OCI-LY1 (cell line): ENCODE measurements around the gene CFAP69.

Source experiments
- H2AFZ ChIP-seq: fragments of 200-600 bp; sonication (generic), shearing (Covaris generic); 2 replicates; pipeline ENCODE4 v1.6.0; 2014; ENCODE audit warnings: antibody characterized with exemption, mild to moderate bottlenecking, low read length
- H3F3A ChIP-seq: fragments of 200-600 bp; sonication (generic), shearing (Covaris generic); 2 replicates; pipeline ENCODE4 v1.6.0; 2014; ENCODE audit warnings: mild to moderate bottlenecking, antibody characterized with exemption, low read length, moderate library complexity; ENCODE audit not compliant: insufficient read depth
- H3K27ac ChIP-seq: fragments of 200-600 bp; sonication (generic); 2 replicates; pipeline ENCODE4 v1.5.1; 2014; ENCODE audit warnings: low read length, mixed run types, mild to moderate bottlenecking, low read depth; ENCODE audit not compliant: poor library complexity, severe bottlenecking
- H3K27me3 ChIP-seq: fragments of 200-600 bp; sonication (generic); 2 replicates; pipeline ENCODE4 v1.6.0; 2014; ENCODE audit warnings: antibody characterized with exemption, mild to moderate bottlenecking, low read length, moderate library complexity; ENCODE audit not compliant: insufficient read depth
- H3K36me3 ChIP-seq: fragments of 200-600 bp; sonication (generic); 2 replicates; pipeline ENCODE4 v1.6.1; 2014; ENCODE audit warnings: mild to moderate bottlenecking, antibody characterized with exemption, low read length, moderate library complexity, mixed read lengths; ENCODE audit not compliant: insufficient read depth
- H3K4me1 ChIP-seq: fragments of 200-600 bp; sonication (generic); 2 replicates; pipeline ENCODE4 v1.5.1; 2014; ENCODE audit warnings: mild to moderate bottlenecking, low read length, moderate library complexity; ENCODE audit not compliant: insufficient read depth, severe bottlenecking
- H3K4me2 ChIP-seq: fragments of 200-600 bp; sonication (generic), shearing (Covaris generic); 2 replicates; pipeline ENCODE4 v1.6.1; 2014; ENCODE audit warnings: low read length
- H3K4me3 ChIP-seq: fragments of 200-600 bp; sonication (generic); 2 replicates; pipeline ENCODE4 v1.5.1; 2014; ENCODE audit warnings: low read length, low read depth, mild to moderate bottlenecking, mixed read lengths; ENCODE audit not compliant: poor library complexity, severe bottlenecking
- H3K79me2 ChIP-seq: fragments of 200-600 bp; shearing (Covaris generic); 2 replicates; pipeline ENCODE4 v1.6.1; 2016; ENCODE audit warnings: mixed run types, low read length, mixed read lengths; ENCODE audit not compliant: insufficient read depth
- H3K9ac ChIP-seq: fragments of 200-600 bp; sonication (generic), shearing (Covaris generic); 2 replicates; pipeline ENCODE4 v1.6.1; 2014; ENCODE audit warnings: mild to moderate bottlenecking, low read length, mixed read lengths
- H3K9me2 ChIP-seq: fragments of 200-600 bp; sonication (generic), shearing (Covaris generic); 2 replicates; pipeline ENCODE4 v1.6.1; 2014; ENCODE audit warnings: low read depth, mild to moderate bottlenecking, low read length, mixed read lengths
- H3K9me3 ChIP-seq: fragments of 200-600 bp; shearing (Covaris generic); 2 replicates; pipeline ENCODE4 v1.6.1; 2014; ENCODE audit warnings: low read length, mixed read lengths
- H4K20me1 ChIP-seq: fragments of 200-600 bp; sonication (generic), shearing (Covaris generic); 2 replicates; pipeline ENCODE4 v1.6.0; 2016; ENCODE audit warnings: mild to moderate bottlenecking, low read length; ENCODE audit not compliant: insufficient read depth
- CTCF ChIP-seq: fragments of 200-600 bp; sonication (generic), shearing (Covaris generic); IDR thresholded peaks from 2 replicates; pipeline ENCODE4 v1.5.1; 2017; ENCODE audit warnings: mild to moderate bottlenecking, antibody characterized with exemption, low read length, moderate library complexity, mixed read lengths
- EZH2 ChIP-seq: fragments of 200-600 bp; sonication (generic), shearing (Covaris generic); IDR thresholded peaks from 2 replicates; pipeline ENCODE4 v1.8.0; 2017; ENCODE audit warnings: borderline replicate concordance, mixed run types, mild to moderate bottlenecking, antibody characterized with exemption, low read length, moderate library complexity, mixed read lengths

CFAP69 gene

GRCh38 chr7:90238583-90238982 is 6.4 kb upstream of the CFAP69 start:
- Histone ChIP-seq H3K4me2 (no peak overlapping the region), H3K4me3 (no peak overlapping the region), H4K20me1 (no peaks in the 10 kb centered on the region), H3K9me2 (no peaks in the 10 kb centered on the region), H3F3A (no peaks in the 10 kb centered on the region), H2AFZ (no peak overlapping the region), H3K27me3 (no peaks in the 10 kb centered on the region), H3K9ac (no peak overlapping the region), H3K4me1 (peaks cover 21% of the 10 kb centered on the region), H3K27ac (no peak overlapping the region), H3K9me3 (no peaks in the 10 kb centered on the region), H3K36me3 (no peaks in the 10 kb centered on the region), H3K79me2 (no peaks in the 10 kb centered on the region)
- TF ChIP-seq EZH2 = no peak
- TF ChIP-seq CTCF = no peak

GRCh38 chr7:90239050-90239449 is 5.9 kb upstream of the CFAP69 start:
- Histone ChIP-seq H3K4me3 (no peak overlapping the region), H3F3A (no peaks in the 10 kb centered on the region), H3K9me2 (no peaks in the 10 kb centered on the region), H3K79me2 (no peaks in the 10 kb centered on the region), H4K20me1 (no peaks in the 10 kb centered on the region), H3K9ac (no peak overlapping the region), H3K36me3 (no peaks in the 10 kb centered on the region), H3K27ac (no peak overlapping the region), H3K9me3 (no peaks in the 10 kb centered on the region), H2AFZ (no peak overlapping the region), H3K4me1 (peaks cover 24% of the 10 kb centered on the region), H3K4me2 (no peak overlapping the region), H3K27me3 (no peaks in the 10 kb centered on the region)
- TF ChIP-seq CTCF (no peak), EZH2 (no peak)

GRCh38 chr7:90239625-90240228 is 5.2 kb upstream of the CFAP69 start:
- Histone ChIP-seq H3K4me1 (peaks cover 30% of the 10 kb centered on the region), H3F3A (no peaks in the 10 kb centered on the region), H3K9me2 (no peaks in the 10 kb centered on the region), H3K36me3 (no peaks in the 10 kb centered on the region), H3K9ac (0 out of 2 replicates have a peak overlapping the region, but pooled peaks have one; percentile 15), H3K27me3 (no peaks in the 10 kb centered on the region), H4K20me1 (no peaks in the 10 kb centered on the region), H3K27ac (no peak overlapping the region), H3K4me2 (peak overlapping the region; percentile 52), H3K4me3 (peak overlapping the region; percentile 24), H3K79me2 (no peaks in the 10 kb centered on the region), H2AFZ (peak overlapping the region; percentile 77; the same call in 1 of the 2 replicates), H3K9me3 (no peaks in the 10 kb centered on the region)
- TF ChIP-seq CTCF (no peak), EZH2 (no peak)
